OCI-LY7 (cell line): ENCODE data around the gene PROM2. TPM values are rescaled to one million over a fixed set of nuclear protein-coding genes. Genes with fewer than 3 reads are reported as not detected.

Source experiments
- BruUV-seq: library from RNA; stranded (reverse); fragments of 400-500 nt; replicated peaks from 2 replicates; lab custom pipeline; 2021; lab: Mats Ljungman, UMichigan
- CTCF ChIA-PET: fragments of 300-600 bp; sonication (Branson Sonifier 250); formaldehyde crosslinking; loops from one replicate; lab custom pipeline; 2022; ENCODE audit warnings: antibody characterized with exemption; ENCODE audit not compliant: unreplicated experiment; lab: Charles Lee
- POLR2A ChIA-PET: fragments of 300-600 bp; sonication (Branson Sonifier 250); formaldehyde crosslinking; loops from one replicate; lab custom pipeline; 2022; ENCODE audit warnings: antibody characterized with exemption; lab: Charles Lee
- DNase-seq: peaks from one replicate; pipeline ENCODE4 v3.0.0-alpha.2; 2015; ENCODE audit warnings: low spot score
- H2AFZ ChIP-seq: fragments of 200-600 bp; sonication (generic), shearing (Covaris generic); 2 replicates; pipeline ENCODE4 v1.6.1; 2014; ENCODE audit warnings: mild to moderate bottlenecking, antibody characterized with exemption, low read length, moderate library complexity
- H3K27ac ChIP-seq: fragments of 200-600 bp; sonication (generic); 2 replicates; pipeline ENCODE4 v1.5.1; 2014; ENCODE audit warnings: mixed run types, low read depth, mild to moderate bottlenecking, moderate library complexity, low read length, inconsistent platforms; ENCODE audit not compliant: poor library complexity, severe bottlenecking
- H3K36me3 ChIP-seq: fragments of 200-600 bp; sonication (generic); 2 replicates; pipeline ENCODE4 v1.6.1; 2014; ENCODE audit warnings: mild to moderate bottlenecking, antibody characterized with exemption, low read length, moderate library complexity, mixed read lengths; ENCODE audit not compliant: insufficient read depth
- H3K4me1 ChIP-seq: fragments of 200-600 bp; sonication (generic); 2 replicates; pipeline ENCODE4 v1.5.1; 2014; ENCODE audit warnings: mild to moderate bottlenecking, low read length; ENCODE audit not compliant: insufficient read depth, poor library complexity, severe bottlenecking
- H3K4me2 ChIP-seq: fragments of 200-600 bp; sonication (generic); 2 replicates; pipeline ENCODE4 v1.6.1; 2014; ENCODE audit warnings: mild to moderate bottlenecking, low read length
- H3K4me3 ChIP-seq: fragments of 200-600 bp; sonication (generic); 2 replicates; pipeline ENCODE4 v1.5.1; 2014; ENCODE audit warnings: mild to moderate bottlenecking, low read depth, low read length; ENCODE audit not compliant: poor library complexity, severe bottlenecking
- H3K79me2 ChIP-seq: fragments of 200-600 bp; sonication (generic); 2 replicates; pipeline ENCODE4 v1.6.1; 2016; ENCODE audit warnings: low read depth, mild to moderate bottlenecking, low read length, moderate library complexity, mixed read lengths; ENCODE audit not compliant: insufficient read depth
- H3K9me2 ChIP-seq: fragments of 200-600 bp; sonication (generic); 2 replicates; pipeline ENCODE4 v1.6.1; 2016; ENCODE audit warnings: mild to moderate bottlenecking, low read length, mixed read lengths; ENCODE audit not compliant: insufficient read depth
- H3K9me3 ChIP-seq: fragments of 200-600 bp; sonication (generic); 2 replicates; pipeline ENCODE4 v1.6.1; 2014; ENCODE audit warnings: mild to moderate bottlenecking, mixed run types, low read length, mixed read lengths
- H4K20me1 ChIP-seq: fragments of 200-600 bp; sonication (generic); 2 replicates; pipeline ENCODE4 v1.6.1; 2014; ENCODE audit warnings: mild to moderate bottlenecking, antibody characterized with exemption, low read length, moderate library complexity, mixed read lengths; ENCODE audit not compliant: insufficient read depth
- CTCF ChIP-seq: fragments of 200-600 bp; sonication (generic); conservative IDR thresholded peaks from 2 replicates; pipeline ENCODE4 v1.5.1; 2014; ENCODE audit warnings: mild to moderate bottlenecking, antibody characterized with exemption, low read length, moderate library complexity, mixed read lengths
- EZH2phosphoT487 ChIP-seq: fragments of 200-600 bp; sonication (generic); IDR thresholded peaks from 2 replicates; pipeline ENCODE4 v1.6.1; 2018; ENCODE audit warnings: low read depth, borderline replicate concordance, mild to moderate bottlenecking, mixed run types, antibody characterized with exemption, low read length, moderate library complexity, mixed read lengths
- intact Hi-C: fragments of 100-400 bp; cut with micrococcal nuclease; formaldehyde crosslinking; loops from one replicate; pipeline ENCODE4 v1.10.0; 2022; ENCODE audit not compliant: unreplicated experiment
- total RNA-seq, 2 experiments: library from RNA; depleted of rRNA in 1 of 2; stranded (reverse); fragments of >200 nt in 1 of 2; shearing (Covaris generic) in 1 of 2; gene quantifications; 2 replicates each; pipeline ENCODE4 v1.2.3, GENCODE V29; 2014 to 2022

Gene PROM2
- total RNA-seq, 2 experiments from 2014 or later = 0.47 TPM; not detected in 1

GRCh38 chr2:95266781-95267430, 7.3 kb upstream of the PROM2 start:
- Histone ChIP-seq H3K4me2 (no peak overlapping the region), H3K4me1 (no peaks in the 10 kb centered on the region), H2AFZ (no peak overlapping the region), H3K4me3 (no peak overlapping the region), H3K79me2 (no peaks in the 10 kb centered on the region), H3K9me3 (no peaks in the 10 kb centered on the region), H3K9me2 (no peaks in the 10 kb centered on the region), H4K20me1 (no peaks in the 10 kb centered on the region), H3K27ac (no peak overlapping the region), H3K36me3 (no peaks in the 10 kb centered on the region)
- no peak for TF ChIP-seq EZH2phosphoT487
- TF ChIP-seq CTCF = no peak
- POLR2A ChIA-PET = no interaction called here
- BruUV-seq = no TSS peak
- no peak for DNase-seq
- intact Hi-C loops = no loop called here
- CTCF ChIA-PET = no interaction called here

GRCh38 chr2:95267458-95268210, 6.6 kb upstream of the PROM2 start:
- no TSS peak for BruUV-seq
- ChIA-PET POLR2A (no interaction called here), CTCF (no interaction called here)
- Histone ChIP-seq H3K27ac (no peak overlapping the region), H3K9me3 (no peaks in the 10 kb centered on the region), H3K36me3 (no peaks in the 10 kb centered on the region), H2AFZ (no peak overlapping the region), H3K9me2 (no peaks in the 10 kb centered on the region), H3K79me2 (no peaks in the 10 kb centered on the region), H4K20me1 (no peaks in the 10 kb centered on the region), H3K4me1 (no peaks in the 10 kb centered on the region), H3K4me3 (no peak overlapping the region), H3K4me2 (no peak overlapping the region)
- TF ChIP-seq EZH2phosphoT487 (no peak), CTCF (no peak)
- DNase-seq = no peak
- intact Hi-C loops = no loop called here
